Spleen (tissue), 11 donors: Measurements from ENCODE around the gene PLCD1. TPM values are rescaled to one million over a fixed set of nuclear protein-coding genes. Genes with fewer than 3 reads are reported as not detected.

Source experiments
- DNase-seq: peaks from one replicate; pipeline ENCODE4 v3.0.0-alpha.2; 2020
- H3K27ac ChIP-seq, 8 donors: fragments of 200-600 bp; sonication (generic) in 7 of 8; 1 replicate in 4 of 8; 2 replicates in 4 of 8; pipeline versions ENCODE4 v1.5.0 to v1.8.0; 2016 to 2021; ENCODE audit warnings: inconsistent platforms in 4 of 8, mild to moderate bottlenecking in 4 of 8, moderate library complexity in 1 of 8
- H3K27me3 ChIP-seq, 7 donors: fragments of 200-600 bp; sonication (generic) in 6 of 7; replicated peaks in 1 of 7; 1 replicate in 4 of 7; 2 replicates in 3 of 7; pipeline versions ENCODE4 v1.5.0 to v1.8.0; 2016 to 2021; ENCODE audit warnings: inconsistent platforms in 3 of 7, mild to moderate bottlenecking in 1 of 7
- H3K36me3 ChIP-seq, 6 donors: fragments of 200-600 bp; sonication (generic) in 5 of 6; 1 replicate in 4 of 6; 2 replicates in 2 of 6; pipeline versions ENCODE4 v1.5.0 to v1.8.0; 2016 to 2021; ENCODE audit warnings: inconsistent platforms in 2 of 6
- H3K4me1 ChIP-seq, 6 donors: fragments of 200-600 bp; sonication (generic) in 5 of 6; 1 replicate in 3 of 6; 2 replicates in 3 of 6; pipeline versions ENCODE4 v1.5.0 to v1.8.0; 2016 to 2021; ENCODE audit warnings: inconsistent platforms in 3 of 6
- H3K4me3 ChIP-seq, 8 donors: fragments of 200-600 bp; sonication (generic) in 7 of 8; 1 replicate in 4 of 8; 2 replicates in 4 of 8; pipeline versions ENCODE4 v1.5.0 to v1.8.0; 2016 to 2021; ENCODE audit warnings: inconsistent platforms in 4 of 8, mild to moderate bottlenecking in 4 of 8, moderate library complexity in 2 of 8
- H3K9me3 ChIP-seq, 8 donors: fragments of 200-600 bp; sonication (generic) in 7 of 8; 1 replicate in 4 of 8; 2 replicates in 4 of 8; pipeline versions ENCODE4 v1.5.0 to v1.8.0; 2016 to 2021; ENCODE audit warnings: inconsistent platforms in 4 of 8
- POLR2A ChIP-seq, 3 donors: fragments of 450-650 bp; IDR thresholded peaks; one replicate each; pipeline ENCODE4 v1.5.1; 2017; ENCODE audit warnings: antibody characterized with exemption in 3 of 3, mild to moderate bottlenecking in 1 of 3
- POLR2AphosphoS5 ChIP-seq, 3 donors: sonication (generic); formaldehyde crosslinking; IDR thresholded peaks; one replicate each; pipeline ENCODE4 v1.5.1; 2017; ENCODE audit warnings: antibody characterized with exemption in 3 of 3
- WGBS, 5 donors: extraction: QIAGEN DNeasy Blood & Tissue Kit in 3 of 5; methylation state at CpG; one replicate each; pipeline versions ENCODE4 v1.1.5 to v1.1.7; 2013 to 2018; 5-methylcytosine and 5-hydroxymethylcytosine counted together
- intact Hi-C: fragments of 100-400 bp; cut with DNase I; formaldehyde crosslinking; loops from one replicate; pipeline ENCODE4 v1.15.0; 2023; ENCODE audit warnings: low total_unique reads
- polyA plus RNA-seq, 3 donors: library from polyadenylated mRNA; stranded (reverse); fragments of 200-250 nt; gene quantifications; one replicate each; pipeline ENCODE4 v1.2.1, GENCODE V29; 2013
- total RNA-seq, 7 donors: library from RNA; depleted of rRNA in 3 of 7; stranded (reverse); fragments of >200 nt in 3 of 7; fragmentation: NEBNext Ultra II Directional in 4 of 7; extraction: Animal tissue kit (Norgen Biotek cat#: 25700) in 4 of 7; gene quantifications; one replicate each; pipeline versions ENCODE4 v1.1.0 to v1.2.1, GENCODE V29; 2016 to 2021
- TF ChIP-seq, protein P1 (sequence below), 11 experiments: fragments of 200-600 bp in 7 of 11; fragments of 450-650 bp in 4 of 11; sonication (generic) in 4 of 11; IDR thresholded peaks in 8 of 11; conservative IDR thresholded peaks in 3 of 11; 1 replicate in 7 of 11; 2 replicates in 4 of 11; pipeline versions ENCODE4 v1.4.0 to v1.8.0; 2016 to 2021; ENCODE audit warnings: antibody characterized with exemption in 11 of 11, inconsistent platforms in 4 of 11, mild to moderate bottlenecking in 1 of 11
- donor health status: healthy with polysubstance abuse.
- donor health status: DM: no; HTN: no; CAD: no; lungs with moderate emphysema.
- donor health status: DM: no; HTN: no; CAD: no.
- donor health status: Bipolar disorder and iron deficiency.
- donor health status: healthy.
- donor health status: DM: no; HTN: no; CAD: no.
- donor health status: DM: yes; HTN: yes; CAD: no.

PLCD1 gene
- total and polyA plus RNA-seq, 10 donors: 11.8 to 24.0 (median 18.8) TPM

GRCh38 chr3:38051131-38051530 lies 21.7 kb upstream of the PLCD1 start:
- peaks cover 0 to 13% (median 7%) of the 10 kb centered on the region in 6 donors for H3K4me1 ChIP-seq
- no peak overlapping the region for H3K27ac ChIP-seq
- no peak for DNase-seq
- 89 to 93% (median 92%) methylated on average over 11 to 13 of the region's 13 CpGs for WGBS, 5 donors
- no peaks in the 10 kb centered on the region for H3K27me3 ChIP-seq
- no peaks in the 10 kb centered on the region for H3K36me3 ChIP-seq
- intact Hi-C loops: no loop called here
- TF ChIP-seq POLR2A (IDR thresholded peaks at IDR 0.05) (no peak), POLR2AphosphoS5 (IDR thresholded peaks at IDR 0.05) (no peak)
- TF ChIP-seq, protein P1, sequence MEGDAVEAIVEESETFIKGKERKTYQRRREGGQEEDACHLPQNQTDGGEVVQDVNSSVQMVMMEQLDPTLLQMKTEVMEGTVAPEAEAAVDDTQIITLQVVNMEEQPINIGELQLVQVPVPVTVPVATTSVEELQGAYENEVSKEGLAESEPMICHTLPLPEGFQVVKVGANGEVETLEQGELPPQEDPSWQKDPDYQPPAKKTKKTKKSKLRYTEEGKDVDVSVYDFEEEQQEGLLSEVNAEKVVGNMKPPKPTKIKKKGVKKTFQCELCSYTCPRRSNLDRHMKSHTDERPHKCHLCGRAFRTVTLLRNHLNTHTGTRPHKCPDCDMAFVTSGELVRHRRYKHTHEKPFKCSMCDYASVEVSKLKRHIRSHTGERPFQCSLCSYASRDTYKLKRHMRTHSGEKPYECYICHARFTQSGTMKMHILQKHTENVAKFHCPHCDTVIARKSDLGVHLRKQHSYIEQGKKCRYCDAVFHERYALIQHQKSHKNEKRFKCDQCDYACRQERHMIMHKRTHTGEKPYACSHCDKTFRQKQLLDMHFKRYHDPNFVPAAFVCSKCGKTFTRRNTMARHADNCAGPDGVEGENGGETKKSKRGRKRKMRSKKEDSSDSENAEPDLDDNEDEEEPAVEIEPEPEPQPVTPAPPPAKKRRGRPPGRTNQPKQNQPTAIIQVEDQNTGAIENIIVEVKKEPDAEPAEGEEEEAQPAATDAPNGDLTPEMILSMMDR (IDR thresholded peaks at IDR 0.05 in 8 of 11, conservative IDR thresholded peaks at IDR 0.05 in 3 of 11): no peak
- H3K9me3 ChIP-seq: no peaks in the 10 kb centered on the region
- no peak overlapping the region for H3K4me3 ChIP-seq

DNA sequence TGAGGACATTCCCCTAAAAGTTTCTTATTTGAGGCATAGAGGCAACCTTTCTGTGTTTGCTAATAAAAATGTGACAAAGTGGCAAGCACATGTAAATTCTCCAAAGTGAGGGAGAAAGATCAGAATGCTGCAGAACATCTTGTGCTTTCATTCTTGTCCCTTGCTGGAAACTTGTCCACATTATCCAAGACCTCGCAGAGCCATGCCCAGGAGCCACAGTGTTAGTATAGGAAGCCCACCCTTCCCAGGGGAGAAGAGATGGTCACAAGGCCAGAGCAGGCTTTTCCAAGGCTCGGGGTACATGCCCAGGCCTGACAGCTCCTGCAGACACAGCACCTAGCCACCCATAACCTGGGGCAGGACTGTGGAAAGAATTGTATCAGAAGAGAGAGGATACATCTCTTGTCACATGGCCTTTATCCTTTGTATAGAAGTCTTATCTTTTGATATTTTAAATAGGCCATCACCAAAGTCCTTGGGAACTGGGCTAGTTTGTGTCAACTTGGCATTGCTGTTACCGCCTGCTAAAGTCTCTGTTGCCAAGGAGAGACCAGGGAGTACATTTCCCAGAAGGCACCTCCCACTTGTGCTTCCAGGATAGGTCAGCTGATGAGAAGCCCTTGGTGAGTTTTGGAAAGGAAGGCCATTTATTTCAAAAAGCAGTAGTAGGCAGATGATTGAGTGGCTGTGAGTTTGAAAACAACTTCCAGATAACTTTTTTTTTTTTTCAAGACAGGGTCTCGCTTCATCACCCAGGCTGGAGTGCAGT lies 20.1 kb upstream of the PLCD1 start:
- Histone ChIP-seq H3K9me3 (no peaks in the 10 kb centered on the region), H3K36me3 (no peaks in the 10 kb centered on the region), H3K27ac (peak overlapping the region in 7 of 8 donors; percentile 40 to 70 (median 64)), H3K27me3 (no peaks in the 10 kb centered on the region), H3K4me3 (no peak overlapping the region), H3K4me1 (peaks cover 0 to 13% (median 7%) of the 10 kb centered on the region in 6 donors)
- 72 to 88% (median 77%) methylated on average over 4 of the region's 4 CpGs for WGBS, 5 donors
- intact Hi-C loops: no loop called here
- DNase-seq: no peak
- TF ChIP-seq, protein P1 (IDR thresholded peaks at IDR 0.05 in 8 of 11, conservative IDR thresholded peaks at IDR 0.05 in 3 of 11): no peak
- no peak for TF ChIP-seq POLR2A (IDR thresholded peaks at IDR 0.05)
- TF ChIP-seq POLR2AphosphoS5 (IDR thresholded peaks at IDR 0.05): no peak

DNA sequence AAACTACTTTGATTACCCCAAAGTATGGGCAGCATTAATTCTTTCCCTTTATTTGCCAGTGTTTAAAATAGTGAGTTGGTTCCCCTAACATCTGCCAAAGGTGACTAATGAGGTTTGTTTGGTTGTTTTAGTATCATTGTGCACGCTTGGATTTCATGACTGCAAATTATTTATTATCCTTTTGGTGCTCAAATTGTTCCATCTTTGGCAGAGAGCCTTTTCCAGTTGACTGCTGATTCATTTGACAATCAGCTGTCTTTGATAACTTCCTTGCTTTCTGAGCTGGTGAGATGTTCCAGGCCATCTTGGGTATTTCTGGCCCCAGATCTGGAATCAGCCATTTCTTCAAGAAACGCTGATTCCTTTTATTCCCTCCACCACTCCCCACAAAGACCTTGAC lies 18.5 kb upstream of the PLCD1 start:
- no peaks in the 10 kb centered on the region for H3K36me3 ChIP-seq
- intact Hi-C loops: no loop called here
- no peaks in the 10 kb centered on the region for H3K9me3 ChIP-seq
- 81 to 91% (median 85%) methylated on average over 2 of the region's 2 CpGs for WGBS, 5 donors
- peaks cover 0 to 13% (median 7%) of the 10 kb centered on the region in 6 donors for H3K4me1 ChIP-seq
- no peaks in the 10 kb centered on the region for H3K27me3 ChIP-seq
- H3K4me3 ChIP-seq: no peak overlapping the region
- TF ChIP-seq POLR2AphosphoS5 (IDR thresholded peaks at IDR 0.05): no peak
- TF ChIP-seq, protein P1 (IDR thresholded peaks at IDR 0.05 in 8 of 11, conservative IDR thresholded peaks at IDR 0.05 in 3 of 11): no peak
- TF ChIP-seq POLR2A (IDR thresholded peaks at IDR 0.05): no peak
- DNase-seq: no peak
- H3K27ac ChIP-seq: no peak overlapping the region

GRCh38 chr3:38046821-38047220 lies 17.4 kb upstream of the PLCD1 start:
- DNase-seq: no peak
- 87 to 99% (median 94%) methylated on average over 2 of the region's 2 CpGs for WGBS, 5 donors
- H3K4me3 ChIP-seq: no peak overlapping the region
- no peak overlapping the region for H3K27ac ChIP-seq
- H3K36me3 ChIP-seq: no peaks in the 10 kb centered on the region
- peaks cover 0 to 13% (median 7%) of the 10 kb centered on the region in 6 donors for H3K4me1 ChIP-seq
- H3K9me3 ChIP-seq: no peaks in the 10 kb centered on the region
- intact Hi-C loops: no loop called here
- no peaks in the 10 kb centered on the region for H3K27me3 ChIP-seq
- TF ChIP-seq, protein P1 (IDR thresholded peaks at IDR 0.05 in 8 of 11, conservative IDR thresholded peaks at IDR 0.05 in 3 of 11): no peak
- no peak for TF ChIP-seq POLR2AphosphoS5 (IDR thresholded peaks at IDR 0.05)
- no peak for TF ChIP-seq POLR2A (IDR thresholded peaks at IDR 0.05)
